PC-9 (cell line): ENCODE measurements around the gene CLDN20. TPM values are rescaled to one million over a fixed set of nuclear protein-coding genes. Genes with fewer than 3 reads are reported as not detected.

Experiments used
- BruUV-seq: library from RNA; stranded (reverse); fragments of 400-500 nt; replicated peaks from 2 replicates; lab custom pipeline; 2021; lab: Mats Ljungman, UMichigan
- CTCF ChIA-PET: fragments of 300-600 bp; sonication (Branson Sonifier 250); formaldehyde crosslinking; loops from one replicate; lab custom pipeline; 2022; ENCODE audit warnings: antibody characterized with exemption; lab: Charles Lee
- POLR2A ChIA-PET: fragments of 300-600 bp; sonication (Branson Sonifier 250); formaldehyde crosslinking; loops from one replicate; lab custom pipeline; 2022; ENCODE audit warnings: antibody characterized with exemption; ENCODE audit not compliant: unreplicated experiment; lab: Charles Lee
- DNase-seq, 2 experiments: peaks; one replicate each; pipeline versions ENCODE4 v3.0.0 to v3.0.0-alpha.2; 2015 to 2022; ENCODE audit warnings: mixed read lengths in 1 of 2
- H2AFZ ChIP-seq: fragments of 200-600 bp; sonication (generic); 2 replicates; pipeline ENCODE4 v1.8.1; 2017; ENCODE audit warnings: antibody characterized with exemption
- H3F3A ChIP-seq: fragments of 200-600 bp; sonication (generic); 2 replicates; pipeline ENCODE4 v1.8.1; 2017; ENCODE audit warnings: antibody characterized with exemption, mild to moderate bottlenecking, low read depth; ENCODE audit not compliant: insufficient read depth
- H3K27ac ChIP-seq: fragments of 200-600 bp; sonication (generic); 2 replicates; pipeline ENCODE4 v1.6.1; 2016; ENCODE audit warnings: mixed run types
- H3K27me3 ChIP-seq: fragments of 200-600 bp; sonication (generic); 2 replicates; pipeline ENCODE4 v1.6.1; 2016; ENCODE audit warnings: low read depth, mixed run types; ENCODE audit not compliant: insufficient read depth
- H3K36me3 ChIP-seq: fragments of 200-600 bp; sonication (generic); 2 replicates; pipeline ENCODE4 v1.6.1; 2016; ENCODE audit warnings: low read depth, mixed run types
- H3K4me1 ChIP-seq: fragments of 200-600 bp; sonication (generic); replicated peaks from 2 replicates; pipeline ENCODE4 v1.6.1; 2016; ENCODE audit warnings: mixed run types; ENCODE audit not compliant: insufficient read depth
- H3K4me2 ChIP-seq: fragments of 200-600 bp; sonication (generic); 2 replicates; pipeline ENCODE4 v1.6.1; 2017; ENCODE audit warnings: mixed run types
- H3K4me3 ChIP-seq: fragments of 200-600 bp; sonication (generic); 2 replicates; pipeline ENCODE4 v1.6.1; 2016; ENCODE audit warnings: mixed run types
- H3K79me2 ChIP-seq: fragments of 200-600 bp; sonication (generic); 2 replicates; pipeline ENCODE4 v1.6.1; 2017; ENCODE audit warnings: low read depth, mixed run types
- H3K9me2 ChIP-seq: fragments of 200-600 bp; sonication (generic); 2 replicates; pipeline ENCODE4 v1.8.1; 2017; ENCODE audit warnings: mild to moderate bottlenecking; ENCODE audit not compliant: insufficient read depth
- H3K9me3 ChIP-seq: fragments of 200-600 bp; sonication (generic); 2 replicates; pipeline ENCODE4 v1.8.1; 2016; ENCODE audit warnings: low read depth; ENCODE audit not compliant: insufficient read depth
- H4K20me1 ChIP-seq: fragments of 200-600 bp; sonication (generic); 2 replicates; pipeline ENCODE4 v1.8.1; 2017; ENCODE audit not compliant: insufficient read depth
- EZH2 ChIP-seq: fragments of 200-600 bp; sonication (generic); IDR thresholded peaks from 2 replicates; pipeline ENCODE4 v1.8.0; 2017; ENCODE audit warnings: antibody characterized with exemption, low read depth
- intact Hi-C: fragments of 100-400 bp; cut with micrococcal nuclease; formaldehyde crosslinking; loops from one replicate; pipeline ENCODE4 v1.10.0; 2022; ENCODE audit not compliant: unreplicated experiment
- total RNA-seq: library from RNA; stranded (reverse); gene quantifications from 2 replicates; pipeline ENCODE4 v1.2.3, GENCODE V29; 2021
- TF ChIP-seq, protein P1 (sequence below): fragments of 200-600 bp; sonication (generic); conservative IDR thresholded peaks from 2 replicates; pipeline ENCODE4 v1.6.1; 2017; ENCODE audit warnings: mixed run types, antibody characterized with exemption, mild to moderate bottlenecking, moderate library complexity

CLDN20 gene
- total RNA-seq, 1 experiment from 2014 or later: not detected

DNA sequence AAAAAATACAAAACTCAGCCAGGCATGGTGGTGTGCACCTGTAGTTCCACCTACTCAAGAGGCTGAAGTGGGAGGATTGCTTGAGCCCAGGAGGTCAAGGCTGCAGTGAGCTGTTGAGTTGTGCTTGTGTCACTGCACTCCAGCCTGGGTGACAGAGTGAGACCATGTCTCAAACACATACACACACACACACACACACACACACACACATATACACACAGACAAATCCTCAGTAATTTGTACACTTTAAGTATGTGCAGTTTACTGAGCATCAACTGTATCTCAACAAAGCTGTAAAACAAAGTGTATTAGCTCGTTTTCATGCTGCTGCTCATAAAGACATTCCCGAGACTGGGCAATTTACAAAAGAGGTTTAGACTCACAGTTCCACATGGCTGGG, 43.1 kb downstream of the CLDN20 start:
- H3K27ac ChIP-seq: no peak overlapping the region
- H3K36me3 ChIP-seq: peaks cover 36% of the 10 kb centered on the region
- no peaks in the 10 kb centered on the region for H3K9me2 ChIP-seq
- H3F3A ChIP-seq: no peaks in the 10 kb centered on the region
- CTCF ChIA-PET: no interaction called here
- intact Hi-C loops: no loop called here
- BruUV-seq: no TSS peak
- H2AFZ ChIP-seq: no peak overlapping the region
- POLR2A ChIA-PET: interaction anchor here (0.6 kb wide), 1 partner anchor 105 kb away, joined by 4 read pairs; no protein-coding TSS in a partner anchor
- peaks cover 9% of the 10 kb centered on the region; the same call in 1 of the 2 replicates for H3K79me2 ChIP-seq
- no peak overlapping the region for H3K4me3 ChIP-seq
- H3K9me3 ChIP-seq: no peaks in the 10 kb centered on the region
- peaks cover 11% of the 10 kb centered on the region; the same call in 1 of the 2 replicates for H3K4me1 ChIP-seq
- H3K4me2 ChIP-seq: no peak overlapping the region
- peaks cover 10% of the 10 kb centered on the region for H4K20me1 ChIP-seq
- H3K27me3 ChIP-seq: no peaks in the 10 kb centered on the region
- no peak for DNase-seq
- TF ChIP-seq, protein P1, sequence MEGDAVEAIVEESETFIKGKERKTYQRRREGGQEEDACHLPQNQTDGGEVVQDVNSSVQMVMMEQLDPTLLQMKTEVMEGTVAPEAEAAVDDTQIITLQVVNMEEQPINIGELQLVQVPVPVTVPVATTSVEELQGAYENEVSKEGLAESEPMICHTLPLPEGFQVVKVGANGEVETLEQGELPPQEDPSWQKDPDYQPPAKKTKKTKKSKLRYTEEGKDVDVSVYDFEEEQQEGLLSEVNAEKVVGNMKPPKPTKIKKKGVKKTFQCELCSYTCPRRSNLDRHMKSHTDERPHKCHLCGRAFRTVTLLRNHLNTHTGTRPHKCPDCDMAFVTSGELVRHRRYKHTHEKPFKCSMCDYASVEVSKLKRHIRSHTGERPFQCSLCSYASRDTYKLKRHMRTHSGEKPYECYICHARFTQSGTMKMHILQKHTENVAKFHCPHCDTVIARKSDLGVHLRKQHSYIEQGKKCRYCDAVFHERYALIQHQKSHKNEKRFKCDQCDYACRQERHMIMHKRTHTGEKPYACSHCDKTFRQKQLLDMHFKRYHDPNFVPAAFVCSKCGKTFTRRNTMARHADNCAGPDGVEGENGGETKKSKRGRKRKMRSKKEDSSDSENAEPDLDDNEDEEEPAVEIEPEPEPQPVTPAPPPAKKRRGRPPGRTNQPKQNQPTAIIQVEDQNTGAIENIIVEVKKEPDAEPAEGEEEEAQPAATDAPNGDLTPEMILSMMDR: no peak
- no peak for TF ChIP-seq EZH2

DNA sequence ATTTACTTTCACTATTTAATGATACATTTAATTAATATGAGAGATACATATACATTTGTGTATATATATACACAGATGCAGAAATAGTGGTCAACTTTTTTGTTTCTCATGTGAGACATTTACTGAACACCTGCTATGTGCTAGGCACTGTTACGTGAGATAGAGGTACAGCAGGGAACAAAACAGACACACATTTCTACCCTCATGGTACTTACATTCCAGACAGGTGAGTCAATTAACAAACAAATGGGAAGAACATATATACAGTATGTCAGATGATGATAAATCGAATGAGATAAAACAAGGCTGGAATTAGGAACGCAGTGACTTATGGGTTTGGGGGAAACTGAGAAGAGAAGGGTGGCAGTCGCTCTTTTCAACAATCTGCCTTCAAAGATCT, 45.3 kb downstream of the CLDN20 start:
- H3K79me2 ChIP-seq: peaks cover 31% of the 10 kb centered on the region
- H3K27me3 ChIP-seq: no peaks in the 10 kb centered on the region
- H3K4me2 ChIP-seq: no peak overlapping the region
- H3K27ac ChIP-seq: no peak overlapping the region
- H3K36me3 ChIP-seq: peaks cover 38% of the 10 kb centered on the region
- H3F3A ChIP-seq: no peaks in the 10 kb centered on the region
- H3K9me2 ChIP-seq: no peaks in the 10 kb centered on the region
- intact Hi-C loops: no loop called here
- no peak for DNase-seq
- no peak for TF ChIP-seq EZH2
- ChIA-PET POLR2A (no interaction called here), CTCF (no interaction called here)
- peaks cover 18% of the 10 kb centered on the region for H3K4me1 ChIP-seq
- H2AFZ ChIP-seq: no peak overlapping the region
- H3K9me3 ChIP-seq: no peaks in the 10 kb centered on the region
- H3K4me3 ChIP-seq: no peak overlapping the region
- BruUV-seq: no TSS peak
- peaks cover 3% of the 10 kb centered on the region; the same call in 1 of the 2 replicates for H4K20me1 ChIP-seq

DNA sequence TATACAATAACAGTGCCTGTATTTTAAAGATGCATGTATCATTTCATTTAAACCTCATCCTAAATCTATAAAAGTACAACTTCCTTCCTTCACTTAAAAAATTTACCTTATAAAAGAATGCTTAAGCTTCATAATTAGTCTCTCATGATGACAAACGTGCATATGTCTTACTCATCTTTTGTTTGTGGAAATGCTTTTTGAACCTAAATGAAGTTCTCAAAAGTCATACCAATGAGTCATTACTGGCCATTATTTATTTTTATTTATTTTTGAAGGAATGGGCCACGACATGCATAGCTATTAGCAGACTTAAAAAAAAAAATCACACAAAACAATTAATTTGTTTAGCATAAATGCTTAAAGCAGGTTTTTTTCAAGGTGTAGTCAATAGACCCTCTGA, 46.8 kb downstream of the CLDN20 start:
- H3K36me3 ChIP-seq: peaks cover 38% of the 10 kb centered on the region
- no peak for DNase-seq
- POLR2A ChIA-PET: no interaction called here
- H3K27ac ChIP-seq: peak overlapping the region; percentile 18; the same call in 1 of the 2 replicates
- H3K4me2 ChIP-seq: no peak overlapping the region
- BruUV-seq: no TSS peak
- peaks cover 3% of the 10 kb centered on the region; the same call in 1 of the 2 replicates for H4K20me1 ChIP-seq
- H2AFZ ChIP-seq: no peak overlapping the region
- no peak overlapping the region for H3K4me3 ChIP-seq
- peaks cover 10% of the 10 kb centered on the region; the same call in 1 of the 2 replicates for H3F3A ChIP-seq
- H3K27me3 ChIP-seq: no peaks in the 10 kb centered on the region
- CTCF ChIA-PET: no interaction called here
- no peaks in the 10 kb centered on the region for H3K9me2 ChIP-seq
- H3K79me2 ChIP-seq: peaks cover 31% of the 10 kb centered on the region
- intact Hi-C loops: loop anchor here (5.0 to 10.0 kb wide), 2 partner anchors 123 to 636 kb away; no protein-coding TSS in a partner anchor
- H3K9me3 ChIP-seq: no peaks in the 10 kb centered on the region
- H3K4me1 ChIP-seq: peaks cover 20% of the 10 kb centered on the region
- no peak for TF ChIP-seq EZH2
- TF ChIP-seq, protein P1: no peak
